ENCODE data around the gene ABR.
"Not testable (repeated sequence)": the region's sequence is repeated elsewhere in the genome, so short reads cannot be mapped to it uniquely, and the experiment has no call there.

Gene ABR

GRCh38 chr17:1173432-1174262 is 6.1 kb downstream of the ABR start:
- no peak for DNase-seq (ENCODE audit: low read depth in 2 of 2)

DNA sequence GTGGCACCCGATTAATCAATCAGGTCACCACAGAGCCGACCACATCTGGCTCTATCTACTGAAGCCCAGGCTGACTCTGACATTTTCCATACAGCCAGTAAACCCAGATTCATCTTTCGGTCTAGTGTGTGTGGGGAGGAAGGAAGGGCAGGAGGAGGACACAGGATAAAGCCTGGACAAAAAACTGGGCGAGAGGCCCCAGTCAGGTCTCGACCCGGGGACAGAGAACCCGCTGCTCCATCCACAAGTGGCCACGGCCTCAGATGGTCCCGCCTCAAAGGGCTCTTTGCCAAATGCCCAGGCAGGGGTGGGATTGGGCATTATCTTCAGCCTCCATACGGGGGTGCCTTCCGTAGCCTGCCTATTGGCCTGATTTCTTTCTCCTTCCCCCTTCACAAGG is 7.8 kb downstream of the ABR start:
- DNase-seq (ENCODE audit: low read depth in 2 of 2): no peak

GRCh38 chr17:1170739-1171138 is 9.0 kb downstream of the ABR start:
- no peak for DNase-seq (ENCODE audit: low read depth in 2 of 2)

DNA sequence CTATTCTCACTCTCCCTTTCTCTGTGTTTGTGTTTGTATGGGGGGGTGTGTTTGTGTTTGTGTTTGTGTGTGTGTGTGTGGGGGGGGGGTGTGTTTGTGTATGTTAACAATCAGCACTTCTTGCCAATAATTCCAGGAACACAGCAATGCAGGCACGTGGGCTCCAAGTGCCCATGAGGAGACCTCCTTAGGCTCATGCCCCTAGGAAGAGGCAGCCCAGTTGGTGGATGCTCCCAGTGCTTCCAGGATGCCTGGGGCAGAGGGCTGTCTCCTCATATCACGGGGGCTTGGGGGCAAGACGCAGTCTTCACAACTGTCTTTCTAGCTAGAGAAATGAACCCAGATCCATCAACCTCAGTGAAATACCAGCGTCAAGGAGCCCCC is 9.9 kb downstream of the ABR start:
- DNase-seq (ENCODE audit: low read depth in 2 of 2): no peak

DNA sequence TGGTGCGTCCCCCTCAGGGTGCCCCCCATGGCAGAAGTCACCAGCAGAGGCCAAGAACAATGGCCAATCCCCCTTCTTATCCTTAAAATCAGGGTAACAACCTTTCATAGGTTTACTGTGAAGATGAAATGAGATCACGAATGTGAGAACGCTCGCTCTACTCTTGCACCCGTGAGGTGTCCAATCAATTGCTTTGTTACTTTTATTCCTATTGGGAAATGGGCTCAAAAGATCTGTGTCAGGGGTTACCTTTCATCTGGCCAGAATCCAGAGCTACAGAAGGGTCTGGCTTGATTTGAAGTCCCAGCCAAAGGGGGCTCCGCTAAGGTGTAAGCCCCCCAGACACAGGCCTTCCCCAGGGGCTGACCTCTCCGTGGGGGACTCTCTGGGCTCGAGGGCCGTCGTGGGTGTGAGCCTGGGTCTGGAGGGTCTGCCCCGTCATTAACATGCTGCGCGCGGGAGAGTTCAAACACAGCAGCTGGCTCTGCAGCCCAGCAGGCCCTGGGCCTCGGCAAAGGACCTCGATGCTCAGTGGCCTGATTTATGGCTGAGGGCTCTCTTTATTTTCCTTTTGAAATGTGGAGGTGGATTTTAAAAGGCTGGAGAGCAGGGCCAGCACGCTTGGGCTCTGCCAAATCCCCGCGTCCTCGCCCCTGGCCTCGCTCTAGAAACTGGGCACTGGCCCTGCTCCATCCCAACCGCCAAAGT is 10.4 kb downstream of the ABR start:
- no peak for DNase-seq (ENCODE audit: low read depth in 2 of 2)

DNA sequence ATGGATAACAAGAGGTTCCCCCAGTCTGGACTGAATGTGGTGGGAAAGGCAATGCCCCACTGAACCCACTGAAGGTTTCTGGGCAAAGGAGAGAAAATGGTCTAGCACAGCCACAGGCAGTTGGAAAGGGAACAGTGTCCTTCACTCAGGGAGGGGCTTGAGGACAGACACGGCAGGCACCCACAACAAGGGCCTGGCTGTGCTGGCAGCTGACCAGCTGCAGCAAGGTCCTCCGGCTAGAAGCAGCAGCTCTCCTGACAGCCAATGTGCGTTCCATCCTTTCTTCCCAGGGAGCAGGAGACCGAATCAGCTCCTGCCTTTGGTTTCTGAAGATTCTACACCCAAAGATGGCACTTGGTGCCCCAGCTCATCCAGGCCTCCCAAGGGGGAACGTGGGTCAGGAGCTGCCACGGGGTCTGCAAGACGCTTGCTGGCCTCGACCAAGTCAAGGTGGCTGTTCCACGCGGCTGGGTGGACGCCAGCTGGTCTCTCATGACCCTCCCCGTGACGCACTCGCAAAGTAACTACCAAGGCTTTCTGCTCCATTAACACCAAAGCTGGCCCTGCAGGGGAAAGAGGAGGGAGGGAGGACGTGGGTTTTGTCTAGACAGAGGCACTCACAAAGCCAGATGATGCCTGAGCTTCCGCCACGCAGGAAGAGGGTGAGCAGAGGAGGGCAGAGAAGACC is 11.1 kb downstream of the ABR start:
- no peak for DNase-seq (ENCODE audit: low read depth in 2 of 2)

- DNase-seq (ENCODE audit: low read depth in 2 of 2): no peak
Observed at GRCh38 chr17:1166276-1166675, 13.5 kb downstream of the ABR start.

- DNase-seq (ENCODE audit: low read depth in 2 of 2): no peak
Observed at GRCh38 chr17:1165836-1166235, 13.9 kb downstream of the ABR start.

DNA sequence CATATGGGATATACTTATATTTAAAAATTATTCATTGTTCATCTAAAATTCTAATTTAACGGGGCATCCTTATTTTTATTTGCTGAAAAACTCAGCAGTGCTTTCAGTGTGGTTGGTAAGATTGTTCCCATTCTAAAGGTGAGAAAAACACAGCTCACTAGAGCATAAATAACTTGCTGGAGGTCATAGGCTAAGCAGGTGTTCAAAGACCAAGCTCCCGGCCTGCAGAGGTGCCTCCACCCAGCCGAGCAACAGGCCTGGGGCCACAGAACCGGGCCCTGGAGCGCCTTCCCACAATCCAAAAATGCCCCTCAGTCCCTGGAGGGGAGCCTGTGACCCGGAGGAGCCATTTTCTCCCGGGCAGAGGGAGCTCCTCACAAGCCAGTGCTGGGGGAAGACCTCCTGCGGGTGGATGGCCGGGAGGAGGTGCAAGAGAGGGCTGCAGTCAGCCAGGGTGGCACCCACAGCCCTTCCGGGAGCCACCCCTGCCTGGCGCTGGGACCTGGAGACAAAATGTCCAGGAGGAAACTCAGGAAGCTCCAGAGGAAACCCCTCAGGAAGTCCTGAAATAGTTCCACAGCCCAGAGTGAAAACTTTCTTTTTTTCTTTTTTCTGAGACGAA is 14.7 kb downstream of the ABR start:
- no peak for DNase-seq (ENCODE audit: low read depth in 2 of 2)

- no peak for DNase-seq (ENCODE audit: low read depth in 2 of 2)
Observed at GRCh38 chr17:1162116-1162855, 17.5 kb downstream of the ABR start.

GRCh38 chr17:1160591-1161390 is 19.0 kb downstream of the ABR start:
- DNase-seq (ENCODE audit: low read depth in 2 of 2): no peak

DNA sequence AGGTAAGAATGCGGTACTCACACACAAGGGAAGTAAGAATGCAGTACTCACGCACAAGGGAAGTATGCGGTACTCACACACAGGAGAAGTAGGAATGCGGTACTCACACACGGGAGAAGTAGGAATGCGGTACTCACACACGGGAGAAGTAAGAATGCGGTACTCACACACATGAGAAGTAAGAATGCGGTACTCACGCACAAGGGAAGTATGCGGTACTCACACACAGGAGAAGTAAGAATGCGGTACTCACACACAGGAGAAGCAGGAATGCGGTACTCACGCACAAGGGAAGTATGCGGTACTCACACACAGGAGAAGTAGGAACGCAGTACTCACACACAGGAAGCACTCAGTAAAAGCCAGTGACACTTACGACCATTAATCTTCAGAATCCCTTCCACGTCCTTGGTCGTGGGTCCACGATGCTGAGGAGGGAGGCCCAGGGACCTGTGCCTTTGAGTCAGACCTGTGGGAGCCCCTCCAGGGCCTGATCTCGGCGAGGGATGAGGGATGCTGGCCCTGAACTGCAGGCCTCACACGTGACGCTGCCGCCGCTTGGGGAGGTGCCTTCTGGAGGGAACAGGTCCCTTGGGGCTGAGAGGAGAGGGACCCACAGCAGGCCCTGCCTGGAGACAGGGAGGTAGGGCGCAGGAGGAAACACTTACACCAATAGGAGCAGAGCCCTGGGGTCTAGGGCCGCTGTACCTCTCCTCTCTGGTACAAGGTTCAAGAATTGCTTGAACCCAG is 20.2 kb downstream of the ABR start:
- DNase-seq (ENCODE audit: low read depth in 2 of 2): no peak

DNA sequence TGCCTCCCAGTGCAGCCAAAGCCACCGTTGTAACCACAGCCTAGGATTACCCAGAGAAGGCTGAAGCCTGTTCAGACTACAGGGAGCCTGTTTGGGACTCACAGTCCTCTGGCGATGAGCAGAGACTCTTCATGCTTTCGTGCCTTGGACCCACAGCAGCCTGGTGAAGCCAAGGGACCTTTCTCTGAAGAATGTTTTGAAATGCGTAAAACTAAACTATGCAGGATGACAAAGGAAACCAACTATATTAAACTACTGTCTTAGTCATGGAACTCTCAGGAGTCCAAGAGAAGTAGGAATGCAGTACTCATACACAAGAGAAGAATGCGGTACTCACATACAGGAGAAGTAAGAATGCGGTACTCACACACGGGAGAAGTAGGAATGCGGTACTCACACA is 20.9 kb downstream of the ABR start:
- no peak for DNase-seq (ENCODE audit: low read depth in 2 of 2)

DNA sequence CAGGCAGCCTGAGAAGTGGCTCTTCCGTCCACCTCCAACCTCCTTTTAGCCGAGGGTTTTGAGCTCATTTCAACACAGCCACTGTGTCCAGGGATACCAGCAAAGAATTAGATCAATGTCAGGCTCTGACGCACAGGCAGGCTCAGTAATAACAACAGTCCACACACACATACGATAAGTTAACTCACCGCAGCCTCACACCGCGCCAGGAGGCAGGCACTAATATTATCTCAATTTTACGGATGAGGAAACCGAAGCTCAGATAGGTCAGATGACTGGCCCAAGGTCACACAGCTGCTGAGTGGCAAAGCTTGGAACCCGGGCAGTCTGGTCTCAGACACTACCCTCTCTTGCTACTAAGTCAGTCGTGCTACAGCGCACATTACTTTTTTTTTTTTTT is 22.9 kb downstream of the ABR start:
- no peak for DNase-seq (ENCODE audit: low read depth in 2 of 2)

DNA sequence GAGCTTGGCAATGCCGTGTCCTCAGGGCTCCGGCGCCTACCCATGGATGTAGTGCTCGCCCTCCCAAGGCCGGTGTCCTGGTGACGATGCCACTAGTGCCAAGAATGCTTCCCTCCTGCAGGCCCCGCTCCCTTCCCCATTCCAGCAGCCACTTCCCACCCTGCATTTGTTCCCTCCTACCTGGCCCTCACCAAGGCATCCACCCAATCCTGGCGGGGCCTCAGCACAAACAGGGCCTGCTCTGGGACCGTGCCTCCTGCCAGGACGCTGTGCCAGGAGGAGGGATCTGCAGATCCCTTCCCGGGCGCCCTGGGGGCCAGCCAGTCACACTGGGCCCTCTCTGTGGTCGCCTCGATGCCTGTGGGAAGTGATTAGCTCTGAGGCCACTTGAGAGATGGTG is 25.1 kb downstream of the ABR start:
- no peak for DNase-seq (ENCODE audit: low read depth in 2 of 2)

GRCh38 chr17:1153795-1154546 is 25.8 kb downstream of the ABR start:
- DNase-seq (ENCODE audit: low read depth in 2 of 2): no peak

DNA sequence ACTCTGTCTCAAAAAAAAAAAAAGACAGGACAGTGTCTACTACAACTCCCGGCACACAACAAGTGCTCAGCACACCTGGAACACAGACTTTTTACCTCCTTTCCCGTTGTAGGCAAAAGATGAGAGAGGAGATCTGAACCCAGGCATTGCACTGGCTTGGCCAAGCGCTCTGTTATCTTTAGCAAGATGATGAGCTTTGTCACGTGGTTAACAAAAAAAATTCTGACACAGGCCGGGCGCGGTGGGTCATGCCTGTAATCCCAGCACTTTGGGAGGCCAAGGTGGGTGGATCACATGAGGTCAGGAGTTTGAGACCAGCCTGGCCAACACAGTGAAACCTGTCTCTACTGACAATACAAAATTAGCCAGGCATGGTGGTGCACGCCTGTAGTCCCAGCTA is 27.2 kb downstream of the ABR start:
- not testable (repeated sequence) for DNase-seq (ENCODE audit: low read depth in 2 of 2)

DNA sequence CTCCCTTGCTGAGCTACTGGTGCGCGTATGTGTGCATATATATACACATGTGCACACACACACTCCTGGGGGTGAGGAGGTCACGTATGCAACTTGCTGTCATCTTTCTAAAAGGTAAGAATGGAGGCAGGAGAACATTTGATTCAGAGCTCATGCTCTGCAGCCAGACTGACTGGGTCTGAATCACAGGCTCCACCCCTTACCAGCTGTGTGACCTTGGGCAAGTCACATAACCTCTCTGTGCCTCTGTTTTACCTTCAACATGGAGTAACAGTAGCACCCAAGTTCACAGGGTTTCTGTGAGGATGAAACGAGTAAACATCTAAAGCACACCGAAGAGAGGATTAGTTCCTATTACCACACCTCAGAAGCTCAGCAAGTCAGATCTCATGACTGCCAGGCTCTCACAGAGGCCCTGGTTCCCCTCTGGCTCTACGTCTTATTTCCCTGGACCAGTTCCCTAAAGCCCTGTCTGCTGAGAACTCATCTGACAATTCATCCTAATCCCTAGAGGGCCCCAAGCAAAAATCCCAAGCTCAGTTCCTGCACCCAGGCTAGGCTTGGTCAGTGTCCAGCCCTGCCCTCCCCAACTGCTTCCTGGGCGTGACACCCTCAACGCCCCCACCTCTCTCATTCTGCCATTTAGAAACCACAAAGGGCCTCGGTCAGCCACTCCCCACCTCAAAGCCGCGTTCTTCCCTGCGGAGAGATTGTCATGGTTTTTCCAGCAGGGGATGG is 28.7 kb downstream of the ABR start:
- no peak for DNase-seq (ENCODE audit: low read depth in 2 of 2)

- DNase-seq (ENCODE audit: low read depth in 2 of 2): no peak
Observed at GRCh38 chr17:1149869-1150268, 29.9 kb downstream of the ABR start.
